Measurements from ENCODE around the gene UBLCP1. TPM values are rescaled to one million over a fixed set of nuclear protein-coding genes. Genes with fewer than 3 reads are reported as not detected.
"Not testable (repeated sequence)": the region's sequence is repeated elsewhere in the genome, so short reads cannot be mapped to it uniquely, and the experiment has no call there.

Gene UBLCP1
- total and polyA plus RNA-seq, 2 donors (not counting 1 experiment from before 2014, with no cell fraction given), result 9.6 to 25.1 TPM

- no peaks in the 10 kb centered on the region for H3K27me3 ChIP-seq (replicated peaks in 1 of 4; ENCODE audit: control extremely low read depth in 1 of 4, control insufficient read depth in 3 of 4, insufficient read depth in 4 of 4, low read length in 3 of 4)
- TF ChIP-seq EZH2 (IDR thresholded peaks at IDR 0.05; ENCODE audit: borderline replicate concordance, insufficient read depth, low read depth, low read length, poor library complexity, severe bottlenecking) (no peak), CTCF (IDR thresholded peaks at IDR 0.05) (no peak)
- H2AFZ ChIP-seq (ENCODE audit: insufficient read depth, low read depth, low read length, poor library complexity, severe bottlenecking), result no peak overlapping the region
- no peak overlapping the region for H3K4me3 ChIP-seq (ENCODE audit: control extremely low read depth in 1 of 5, extremely low read depth in 1 of 5, insufficient read depth in 1 of 5, low read depth in 2 of 5, low read length in 4 of 5)
- H3K9me3 ChIP-seq (ENCODE audit: control extremely low read depth in 1 of 3, control insufficient read depth in 2 of 3, insufficient read depth in 1 of 3, low read length in 2 of 3), result no peaks in the 10 kb centered on the region
- no peaks in the 10 kb centered on the region for H3K9me3 Mint-ChIP-seq (ENCODE audit: insufficient read depth)
- no peaks in the 10 kb centered on the region for H3K4me1 Mint-ChIP-seq
- no peak overlapping the region for H3K4me3 Mint-ChIP-seq
- no peaks in the 10 kb centered on the region for H3K4me1 ChIP-seq (ENCODE audit: control insufficient read depth in 2 of 2, insufficient read depth in 2 of 2, low read length in 2 of 2)
- no peaks in the 10 kb centered on the region for H3K79me2 ChIP-seq (ENCODE audit: control insufficient read depth, insufficient read depth, low read length)
- no peaks in the 10 kb centered on the region for H4K20me1 ChIP-seq (ENCODE audit: control insufficient read depth, insufficient read depth, low read length, poor library complexity, severe bottlenecking)
- no peak overlapping the region for H3K9ac ChIP-seq (ENCODE audit: low read length)
- H3K27ac Mint-ChIP-seq, result no peak overlapping the region
- intact Hi-C loops (cut with micrococcal nuclease), result no loop called here
- no peaks in the 10 kb centered on the region for H3K36me3 ChIP-seq (replicated peaks in 1 of 2; ENCODE audit: control extremely low read depth in 1 of 2, control insufficient read depth in 1 of 2, extremely low read depth in 1 of 2, insufficient read depth in 2 of 2, low read length in 1 of 2)
- peaks cover 15% of the 10 kb centered on the region for H3K27me3 Mint-ChIP-seq
- ATAC-seq (ENCODE audit: low read depth) (no peak), DNase-seq (no peak)
- H3K27ac ChIP-seq (ENCODE audit: low read length in 2 of 2), result no peak overlapping the region
- ChIA-PET CTCF (no interaction called here), POLR2A (no interaction called here)
- no peak overlapping the region for H3K4me2 ChIP-seq (replicated peaks; ENCODE audit: low read depth, low read length, poor library complexity, severe bottlenecking)
Measured at GRCh38 chr5:159226451-159226850, 36.6 kb upstream of the UBLCP1 start.

- intact Hi-C loops (cut with micrococcal nuclease), result no loop called here
- Histone ChIP-seq H3K27ac (ENCODE audit: low read length in 2 of 2) (no peak overlapping the region), H3K27me3 (replicated peaks in 1 of 4; ENCODE audit: control extremely low read depth in 1 of 4, control insufficient read depth in 3 of 4, insufficient read depth in 4 of 4, low read length in 3 of 4) (no peaks in the 10 kb centered on the region), H3K36me3 (replicated peaks in 1 of 2; ENCODE audit: control extremely low read depth in 1 of 2, control insufficient read depth in 1 of 2, extremely low read depth in 1 of 2, insufficient read depth in 2 of 2, low read length in 1 of 2) (no peaks in the 10 kb centered on the region), H3K4me1 (ENCODE audit: control insufficient read depth in 2 of 2, insufficient read depth in 2 of 2, low read length in 2 of 2) (no peaks in the 10 kb centered on the region), H3K9me3 (ENCODE audit: control extremely low read depth in 1 of 3, control insufficient read depth in 2 of 3, insufficient read depth in 1 of 3, low read length in 2 of 3) (no peaks in the 10 kb centered on the region), H3K4me2 (replicated peaks; ENCODE audit: low read depth, low read length, poor library complexity, severe bottlenecking) (no peak overlapping the region), H3K79me2 (ENCODE audit: control insufficient read depth, insufficient read depth, low read length) (no peaks in the 10 kb centered on the region), H2AFZ (ENCODE audit: insufficient read depth, low read depth, low read length, poor library complexity, severe bottlenecking) (no peak overlapping the region), H3K9ac (ENCODE audit: low read length) (no peak overlapping the region), H4K20me1 (ENCODE audit: control insufficient read depth, insufficient read depth, low read length, poor library complexity, severe bottlenecking) (no peaks in the 10 kb centered on the region), H3K4me3 (ENCODE audit: control extremely low read depth in 1 of 5, extremely low read depth in 1 of 5, insufficient read depth in 1 of 5, low read depth in 2 of 5, low read length in 4 of 5) (no peak overlapping the region)
- no peak overlapping the region for H3K27ac Mint-ChIP-seq
- no peak overlapping the region for H3K4me3 Mint-ChIP-seq
- TF ChIP-seq CTCF (IDR thresholded peaks at IDR 0.05) (no peak), EZH2 (IDR thresholded peaks at IDR 0.05; ENCODE audit: borderline replicate concordance, insufficient read depth, low read depth, low read length, poor library complexity, severe bottlenecking) (no peak)
- H3K9me3 Mint-ChIP-seq (ENCODE audit: insufficient read depth), result no peaks in the 10 kb centered on the region
- no peak for ATAC-seq (ENCODE audit: low read depth)
- no CpG with 5 or more reads among the region's 3 CpGs for WGBS (ENCODE audit: insufficient coverage)
- CTCF ChIA-PET, result no interaction called here
- peaks cover 15% of the 10 kb centered on the region for H3K27me3 Mint-ChIP-seq
- DNase-seq, result no peak
- no peaks in the 10 kb centered on the region for H3K4me1 Mint-ChIP-seq
- POLR2A ChIA-PET, result no interaction called here
Measured at GRCh38 chr5:159227452-159227851, 35.6 kb upstream of the UBLCP1 start.

GRCh38 chr5:159228097-159228496, 35.0 kb upstream of the UBLCP1 start:
- H3K4me1 ChIP-seq (ENCODE audit: control insufficient read depth in 2 of 2, insufficient read depth in 2 of 2, low read length in 2 of 2); H3K4me2 ChIP-seq (replicated peaks; ENCODE audit: low read depth, low read length, poor library complexity, severe bottlenecking); H3K4me1 Mint-ChIP-seq; H3K36me3 ChIP-seq (replicated peaks in 1 of 2; ENCODE audit: control extremely low read depth in 1 of 2, control insufficient read depth in 1 of 2, extremely low read depth in 1 of 2, insufficient read depth in 2 of 2, low read length in 1 of 2); CTCF ChIA-PET; H4K20me1 ChIP-seq (ENCODE audit: control insufficient read depth, insufficient read depth, low read length, poor library complexity, severe bottlenecking); H3K79me2 ChIP-seq (ENCODE audit: control insufficient read depth, insufficient read depth, low read length); H3K9me3 Mint-ChIP-seq (ENCODE audit: insufficient read depth); H2AFZ ChIP-seq (ENCODE audit: insufficient read depth, low read depth, low read length, poor library complexity, severe bottlenecking); H3K9me3 ChIP-seq (ENCODE audit: control extremely low read depth in 1 of 3, control insufficient read depth in 2 of 3, insufficient read depth in 1 of 3, low read length in 2 of 3); H3K27ac Mint-ChIP-seq; H3K4me3 Mint-ChIP-seq; DNase-seq; POLR2A ChIA-PET; H3K27me3 ChIP-seq (replicated peaks in 1 of 4; ENCODE audit: control extremely low read depth in 1 of 4, control insufficient read depth in 3 of 4, insufficient read depth in 4 of 4, low read length in 3 of 4); H3K27ac ChIP-seq (ENCODE audit: low read length in 2 of 2); ATAC-seq (ENCODE audit: low read depth); H3K4me3 ChIP-seq (ENCODE audit: control extremely low read depth in 1 of 5, extremely low read depth in 1 of 5, insufficient read depth in 1 of 5, low read depth in 2 of 5, low read length in 4 of 5); H3K9ac ChIP-seq (ENCODE audit: low read length); intact Hi-C loops (cut with micrococcal nuclease): not testable (repeated sequence)
- no CpG with 5 or more reads among the region's 5 CpGs for WGBS (ENCODE audit: insufficient coverage)
- peaks cover 15% of the 10 kb centered on the region for H3K27me3 Mint-ChIP-seq
